Measurements from ENCODE around the gene ALX4. TPM values are rescaled to one million over a fixed set of nuclear protein-coding genes. Genes with fewer than 3 reads are reported as not detected.

The ALX4 gene
- total and polyA plus RNA-seq, 9 of the 15 experiments (the other 6 are each of a cell fraction or from before 2014, with no cell fraction given) = 0.07 to 1.2 (median 0.33) TPM

DNA sequence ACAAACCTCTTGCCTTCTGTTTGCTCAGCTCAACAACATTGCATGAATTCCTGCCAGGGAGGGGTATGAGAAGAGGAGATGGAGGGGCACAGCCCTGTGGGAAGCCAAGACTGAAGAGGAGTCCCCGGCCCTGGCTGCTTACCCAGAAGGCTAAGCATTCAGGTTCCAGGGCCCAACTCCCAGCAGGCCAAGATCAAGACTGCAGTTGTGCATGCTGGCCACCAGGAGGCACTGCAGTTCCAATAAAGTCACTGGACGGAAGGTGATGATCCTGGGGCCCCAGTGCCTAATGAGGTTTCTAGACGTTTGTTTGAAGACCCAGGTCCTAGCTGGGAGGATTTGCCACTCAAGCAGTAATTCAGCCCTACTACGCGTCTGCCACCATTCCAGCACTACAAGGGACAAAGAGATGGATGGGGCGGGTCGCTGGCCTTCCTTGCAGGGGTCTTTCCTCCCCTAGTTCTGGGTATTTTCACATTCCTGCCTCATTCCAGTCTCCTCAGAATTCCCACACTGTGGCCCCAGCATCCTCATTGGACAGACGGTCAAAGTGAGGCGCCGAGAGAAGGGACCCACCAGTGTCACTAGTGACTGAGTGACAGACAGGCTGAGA, 23.6 kb downstream of the ALX4 start (continued):
- no peak for TF ChIP-seq MEF2D (tag; conservative IDR thresholded peaks at IDR 0.05; ENCODE audit: low read depth)
- no peak for TF ChIP-seq ZNF407 (IDR thresholded peaks at IDR 0.05; ENCODE audit: low read depth)
- no peak for TF ChIP-seq ZNF174 (CRISPR knock-in tag; IDR thresholded peaks at IDR 0.05)
- TF ChIP-seq, protein P1, sequence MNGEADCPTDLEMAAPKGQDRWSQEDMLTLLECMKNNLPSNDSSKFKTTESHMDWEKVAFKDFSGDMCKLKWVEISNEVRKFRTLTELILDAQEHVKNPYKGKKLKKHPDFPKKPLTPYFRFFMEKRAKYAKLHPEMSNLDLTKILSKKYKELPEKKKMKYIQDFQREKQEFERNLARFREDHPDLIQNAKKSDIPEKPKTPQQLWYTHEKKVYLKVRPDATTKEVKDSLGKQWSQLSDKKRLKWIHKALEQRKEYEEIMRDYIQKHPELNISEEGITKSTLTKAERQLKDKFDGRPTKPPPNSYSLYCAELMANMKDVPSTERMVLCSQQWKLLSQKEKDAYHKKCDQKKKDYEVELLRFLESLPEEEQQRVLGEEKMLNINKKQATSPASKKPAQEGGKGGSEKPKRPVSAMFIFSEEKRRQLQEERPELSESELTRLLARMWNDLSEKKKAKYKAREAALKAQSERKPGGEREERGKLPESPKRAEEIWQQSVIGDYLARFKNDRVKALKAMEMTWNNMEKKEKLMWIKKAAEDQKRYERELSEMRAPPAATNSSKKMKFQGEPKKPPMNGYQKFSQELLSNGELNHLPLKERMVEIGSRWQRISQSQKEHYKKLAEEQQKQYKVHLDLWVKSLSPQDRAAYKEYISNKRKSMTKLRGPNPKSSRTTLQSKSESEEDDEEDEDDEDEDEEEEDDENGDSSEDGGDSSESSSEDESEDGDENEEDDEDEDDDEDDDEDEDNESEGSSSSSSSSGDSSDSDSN (IDR thresholded peaks at IDR 0.05; ENCODE audit: borderline replicate concordance in 1 of 2, low read depth in 2 of 2, low read length in 2 of 2) = 0 out of 4 replicates have a peak, but pooled peaks of 1 of the 2 experiments have one; percentile 47
- peak; percentile 96 to 98 for TF ChIP-seq RAD21 (CRISPR knock-in tag; conservative IDR thresholded peaks at IDR 0.05 in 1 of 2, IDR thresholded peaks at IDR 0.05 in 1 of 2)
- TF ChIP-seq, protein P2, sequence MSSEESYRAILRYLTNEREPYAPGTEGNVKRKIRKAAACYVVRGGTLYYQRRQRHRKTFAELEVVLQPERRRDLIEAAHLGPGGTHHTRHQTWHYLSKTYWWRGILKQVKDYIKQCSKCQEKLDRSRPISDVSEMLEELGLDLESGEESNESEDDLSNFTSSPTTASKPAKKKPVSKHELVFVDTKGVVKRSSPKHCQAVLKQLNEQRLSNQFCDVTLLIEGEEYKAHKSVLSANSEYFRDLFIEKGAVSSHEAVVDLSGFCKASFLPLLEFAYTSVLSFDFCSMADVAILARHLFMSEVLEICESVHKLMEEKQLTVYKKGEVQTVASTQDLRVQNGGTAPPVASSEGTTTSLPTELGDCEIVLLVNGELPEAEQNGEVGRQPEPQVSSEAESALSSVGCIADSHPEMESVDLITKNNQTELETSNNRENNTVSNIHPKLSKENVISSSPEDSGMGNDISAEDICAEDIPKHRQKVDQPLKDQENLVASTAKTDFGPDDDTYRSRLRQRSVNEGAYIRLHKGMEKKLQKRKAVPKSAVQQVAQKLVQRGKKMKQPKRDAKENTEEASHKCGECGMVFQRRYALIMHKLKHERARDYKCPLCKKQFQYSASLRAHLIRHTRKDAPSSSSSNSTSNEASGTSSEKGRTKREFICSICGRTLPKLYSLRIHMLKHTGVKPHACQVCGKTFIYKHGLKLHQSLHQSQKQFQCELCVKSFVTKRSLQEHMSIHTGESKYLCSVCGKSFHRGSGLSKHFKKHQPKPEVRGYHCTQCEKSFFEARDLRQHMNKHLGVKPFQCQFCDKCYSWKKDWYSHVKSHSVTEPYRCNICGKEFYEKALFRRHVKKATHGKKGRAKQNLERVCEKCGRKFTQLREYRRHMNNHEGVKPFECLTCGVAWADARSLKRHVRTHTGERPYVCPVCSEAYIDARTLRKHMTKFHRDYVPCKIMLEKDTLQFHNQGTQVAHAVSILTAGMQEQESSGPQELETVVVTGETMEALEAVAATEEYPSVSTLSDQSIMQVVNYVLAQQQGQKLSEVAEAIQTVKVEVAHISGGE (CRISPR knock-in tag; IDR thresholded peaks at IDR 0.05) = no peak
- TF ChIP-seq THRAP3 (IDR thresholded peaks at IDR 0.05; ENCODE audit: borderline replicate concordance) = no peak
- TF ChIP-seq ZNF232 (CRISPR knock-in tag; IDR thresholded peaks at IDR 0.05) = no peak
- TF ChIP-seq ZNF274 (IDR thresholded peaks at IDR 0.05; ENCODE audit: borderline replicate concordance, low read depth, low read length) = no peak
- TF ChIP-seq, protein P3, sequence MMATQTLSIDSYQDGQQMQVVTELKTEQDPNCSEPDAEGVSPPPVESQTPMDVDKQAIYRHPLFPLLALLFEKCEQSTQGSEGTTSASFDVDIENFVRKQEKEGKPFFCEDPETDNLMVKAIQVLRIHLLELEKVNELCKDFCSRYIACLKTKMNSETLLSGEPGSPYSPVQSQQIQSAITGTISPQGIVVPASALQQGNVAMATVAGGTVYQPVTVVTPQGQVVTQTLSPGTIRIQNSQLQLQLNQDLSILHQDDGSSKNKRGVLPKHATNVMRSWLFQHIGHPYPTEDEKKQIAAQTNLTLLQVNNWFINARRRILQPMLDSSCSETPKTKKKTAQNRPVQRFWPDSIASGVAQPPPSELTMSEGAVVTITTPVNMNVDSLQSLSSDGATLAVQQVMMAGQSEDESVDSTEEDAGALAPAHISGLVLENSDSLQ (IDR thresholded peaks at IDR 0.05) = no peak
- TF ChIP-seq NBN (IDR thresholded peaks at IDR 0.05; ENCODE audit: low read depth) = no peak
